Activated B cell treated with CpG ODN at 0.5 μM for 24 hours (primary cell): Measurements from ENCODE around the gene SP2. TPM values are rescaled to one million over a fixed set of nuclear protein-coding genes. Genes with fewer than 3 reads are reported as not detected.

Experiments
- ATAC-seq: fragments of 200-7000 bp; cut with Tn5 transposase; one replicate; pipeline ENCODE4 v1.10.0; 2021; ENCODE audit warnings: low read depth, mild to moderate bottlenecking, moderate library complexity
- CTCF ChIA-PET: fragments of 350-600 bp; sonication (Branson Sonifier 250); formaldehyde crosslinking; loops from one replicate; lab custom pipeline; 2021; ENCODE audit warnings: antibody characterized with exemption; lab: Charles Lee
- POLR2A ChIA-PET: fragments of 350-600 bp; sonication (Branson Sonifier 250); formaldehyde crosslinking; loops from one replicate; lab custom pipeline; 2021; ENCODE audit warnings: antibody characterized with exemption; lab: Charles Lee
- DNase-seq: peaks from one replicate; pipeline ENCODE4 v3.0.0; 2022
- H3K27ac Mint-ChIP-seq: one replicate; pipeline ENCODE4 v1.8.0; 2020; ENCODE audit warnings: mixed read lengths
- H3K27me3 Mint-ChIP-seq: one replicate; pipeline ENCODE4 v1.8.0; 2021; ENCODE audit warnings: mixed read lengths
- H3K36me3 Mint-ChIP-seq: one replicate; pipeline ENCODE4 v1.8.0; 2021; ENCODE audit warnings: low read depth, mixed read lengths
- H3K4me1 Mint-ChIP-seq: one replicate; pipeline ENCODE4 v1.8.0; 2021; ENCODE audit warnings: mixed read lengths
- H3K4me3 Mint-ChIP-seq: one replicate; pipeline ENCODE4 v1.8.0; 2020; ENCODE audit warnings: mild to moderate bottlenecking, mixed read lengths
- H3K9me3 Mint-ChIP-seq: one replicate; pipeline ENCODE4 v1.8.0; 2020; ENCODE audit warnings: mixed read lengths
- intact Hi-C: fragments of 100-400 bp; cut with micrococcal nuclease; formaldehyde crosslinking; loops from one replicate; pipeline ENCODE4 v1.15.1; 2024
- total RNA-seq: library from RNA; stranded (reverse); gene quantifications from 2 replicates; pipeline ENCODE4 v1.2.3, GENCODE V29; 2022
- TF ChIP-seq, protein P1 (sequence below): fragments of 200-600 bp; IDR thresholded peaks from one replicate; pipeline ENCODE4 v1.8.0; 2022; ENCODE audit warnings: antibody characterized with exemption, mild to moderate bottlenecking

The SP2 gene
- total RNA-seq, 1 donor from 2014 or later: 28.5 TPM

DNA sequence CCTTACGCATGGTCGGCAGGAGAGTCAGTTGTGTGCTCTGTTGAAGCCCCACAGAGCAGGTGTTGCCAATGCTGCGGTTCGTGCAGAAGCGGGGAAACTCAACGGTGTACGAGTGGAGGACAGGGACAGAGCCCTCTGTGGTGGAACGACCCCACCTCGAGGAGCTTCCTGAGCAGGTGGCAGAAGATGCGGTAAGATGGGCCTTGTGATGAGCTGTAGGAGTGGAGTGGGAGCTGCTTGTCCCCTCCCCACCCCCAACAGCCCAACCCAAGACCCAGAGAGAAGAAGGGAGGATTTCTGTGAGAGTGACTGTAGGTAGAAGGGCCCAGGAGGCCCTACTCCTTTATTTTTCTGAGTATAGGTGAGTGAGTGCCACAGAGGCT, 79.8 kb downstream of the SP2 start:
- ATAC-seq: no peak
- ChIA-PET CTCF (interaction anchor here (1.0 kb wide), 1 partner anchor 42 kb away, joined by 3 read pairs; no protein-coding TSS in a partner anchor), POLR2A (interaction anchor here (0.6 kb wide), 1 partner anchor 144 kb away, joined by 3 read pairs; the partner anchor contains the start of genes LRRC46 and MRPL10)
- Mint-ChIP-seq H3K36me3 (peaks cover 71% of the 10 kb centered on the region), H3K4me1 (peaks cover 21% of the 10 kb centered on the region), H3K9me3 (no peaks in the 10 kb centered on the region), H3K27ac (no peak overlapping the region), H3K4me3 (no peak overlapping the region), H3K27me3 (no peaks in the 10 kb centered on the region)
- DNase-seq: no peak
- TF ChIP-seq, protein P1, sequence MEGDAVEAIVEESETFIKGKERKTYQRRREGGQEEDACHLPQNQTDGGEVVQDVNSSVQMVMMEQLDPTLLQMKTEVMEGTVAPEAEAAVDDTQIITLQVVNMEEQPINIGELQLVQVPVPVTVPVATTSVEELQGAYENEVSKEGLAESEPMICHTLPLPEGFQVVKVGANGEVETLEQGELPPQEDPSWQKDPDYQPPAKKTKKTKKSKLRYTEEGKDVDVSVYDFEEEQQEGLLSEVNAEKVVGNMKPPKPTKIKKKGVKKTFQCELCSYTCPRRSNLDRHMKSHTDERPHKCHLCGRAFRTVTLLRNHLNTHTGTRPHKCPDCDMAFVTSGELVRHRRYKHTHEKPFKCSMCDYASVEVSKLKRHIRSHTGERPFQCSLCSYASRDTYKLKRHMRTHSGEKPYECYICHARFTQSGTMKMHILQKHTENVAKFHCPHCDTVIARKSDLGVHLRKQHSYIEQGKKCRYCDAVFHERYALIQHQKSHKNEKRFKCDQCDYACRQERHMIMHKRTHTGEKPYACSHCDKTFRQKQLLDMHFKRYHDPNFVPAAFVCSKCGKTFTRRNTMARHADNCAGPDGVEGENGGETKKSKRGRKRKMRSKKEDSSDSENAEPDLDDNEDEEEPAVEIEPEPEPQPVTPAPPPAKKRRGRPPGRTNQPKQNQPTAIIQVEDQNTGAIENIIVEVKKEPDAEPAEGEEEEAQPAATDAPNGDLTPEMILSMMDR: no peak
- intact Hi-C loops: no loop called here

DNA sequence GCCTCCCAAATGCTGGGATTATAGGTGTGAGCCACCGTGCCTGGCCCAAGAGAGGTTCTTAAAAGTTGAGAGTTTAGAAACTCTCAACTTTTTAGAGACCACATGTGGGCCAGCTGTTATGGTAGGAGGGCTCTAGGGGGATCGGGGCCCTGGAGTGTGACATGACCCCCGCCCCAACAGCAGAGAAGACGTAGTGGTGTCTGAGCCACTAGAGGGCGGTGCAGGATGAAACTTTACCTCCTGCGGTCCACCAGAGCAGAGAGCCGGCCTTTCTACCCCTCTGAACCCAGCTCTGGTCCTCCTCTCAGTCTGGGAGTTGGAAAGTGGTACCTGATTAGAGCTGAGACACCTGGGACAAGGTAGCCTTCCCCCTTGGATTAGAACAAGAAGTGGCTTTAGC, 82.3 kb downstream of the SP2 start:
- Mint-ChIP-seq H3K9me3 (no peaks in the 10 kb centered on the region), H3K4me1 (peaks cover 2% of the 10 kb centered on the region), H3K27me3 (no peaks in the 10 kb centered on the region), H3K4me3 (no peak overlapping the region), H3K36me3 (peaks cover 88% of the 10 kb centered on the region), H3K27ac (no peak overlapping the region)
- ATAC-seq (peak; percentile 97), DNase-seq (peak; percentile 26)
- TF ChIP-seq, protein P1: no peak
- ChIA-PET POLR2A (interaction anchor here (0.6 kb wide), 1 partner anchor 40 kb away, joined by 3 read pairs; no protein-coding TSS in a partner anchor), CTCF (interaction anchor here (0.6 to 2.2 kb wide), 19 partner anchors 8 to 146 kb away, joined by 3 to 30 read pairs (median 3); partner anchors contain the start of genes PNPO, PRR15L and SCRN2)
- intact Hi-C loops: loop anchor here (1.0 kb wide), 3 partner anchors 40 to 96 kb away; no protein-coding TSS in a partner anchor

Other genes with a start within 250 kb of the SP2 start
- gene KPNB1, start 246.3 kb upstream of the SP2 start, total RNA-seq: 361 and 365 TPM in 2 replicates
- gene TBKBP1, start 202.1 kb upstream of the SP2 start, total RNA-seq: 3.6 and 4.1 TPM in 2 replicates
- 3.6 and 3.8 TPM in 2 replicates for gene TBX21, start 163.0 kb upstream of the SP2 start, total RNA-seq
- 28.8 and 34.4 TPM in 2 replicates for gene OSBPL7, start 74.4 kb upstream of the SP2 start, total RNA-seq
- 36.4 and 37.4 TPM in 2 replicates for gene MRPL10, start 64.7 kb upstream of the SP2 start, total RNA-seq
- gene LRRC46, start 64.6 kb upstream of the SP2 start, total RNA-seq: 1.5 and 1.9 TPM in 2 replicates
- gene SCRN2, start 55.0 kb upstream of the SP2 start, total RNA-seq: 32.1 and 36.3 TPM in 2 replicates
- 0.09 TPM in 1 of 2 replicates, not detected in the other for gene SP6, start 45.1 kb upstream of the SP2 start, total RNA-seq
- gene PNPO, start 45.3 kb downstream of the SP2 start, total RNA-seq: 25.1 and 26.5 TPM in 2 replicates
- not detected in 2 replicates for gene PRR15L, start 61.6 kb downstream of the SP2 start, total RNA-seq
- 275 and 286 TPM in 2 replicates for gene CDK5RAP3, start 74.9 kb downstream of the SP2 start, total RNA-seq
- 3.3 and 4.1 TPM in 2 replicates for gene COPZ2, start 141.6 kb downstream of the SP2 start, total RNA-seq
- gene NFE2L1, start 152.1 kb downstream of the SP2 start, total RNA-seq: 127 and 141 TPM in 2 replicates
- 46.0 and 49.5 TPM in 2 replicates for gene CBX1, start 205.2 kb downstream of the SP2 start, total RNA-seq
- gene SNX11, start 211.5 kb downstream of the SP2 start, total RNA-seq: 129 and 145 TPM in 2 replicates